ENCODE measurements around the gene IL24. TPM values are rescaled to one million over a fixed set of nuclear protein-coding genes. Genes with fewer than 3 reads are reported as not detected.

Gene IL24
- total RNA-seq, 2 donors from 2014 or later = not detected

DNA sequence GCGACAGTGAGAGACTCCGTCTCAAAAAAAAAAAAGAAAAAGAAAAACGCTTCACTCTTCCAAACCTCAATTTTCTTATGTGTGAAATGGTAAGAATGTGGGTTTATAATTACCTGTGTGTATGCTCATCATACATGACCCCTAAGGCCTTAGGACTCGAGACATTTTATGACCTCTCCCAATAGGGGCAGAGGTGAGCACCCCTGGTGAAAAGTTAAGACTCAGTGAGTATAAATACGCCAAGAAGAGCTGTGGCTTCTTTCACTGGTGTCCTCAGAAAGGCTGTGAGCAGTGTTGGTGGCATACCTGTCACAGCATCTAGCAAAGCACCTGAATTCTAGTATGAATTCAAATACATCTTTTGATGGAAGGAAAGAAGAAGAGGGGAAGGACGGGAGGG, 32.3 kb downstream of the IL24 start:
- Histone ChIP-seq H3K4me3 (no peak overlapping the region), H3K27ac (peak overlapping the region; percentile 19), H3K36me3 (peaks cover 12% of the 10 kb centered on the region), H3K9ac (ENCODE audit: low read depth in 2 of 2, low read length in 2 of 2) (peak overlapping the region in 1 of 2 donors; percentile 64), H3K9me3 (no peaks in the 10 kb centered on the region), H3K4me1 (peaks cover 8% of the 10 kb centered on the region), H3K27me3 (no peaks in the 10 kb centered on the region)
- no peak for DNase-seq
- intact Hi-C loops (cut with DNase I) = no loop called here
- no peak for TF ChIP-seq CTCF (IDR thresholded peaks at IDR 0.05)

- H3K9me3 ChIP-seq = no peaks in the 10 kb centered on the region
- no peak for TF ChIP-seq CTCF (IDR thresholded peaks at IDR 0.05)
- intact Hi-C loops (cut with DNase I) = no loop called here
- H3K27ac ChIP-seq = peak overlapping the region; percentile 19
- H3K4me1 ChIP-seq = peaks cover 5% of the 10 kb centered on the region
- no peaks in the 10 kb centered on the region for H3K27me3 ChIP-seq
- H3K9ac ChIP-seq (ENCODE audit: low read depth in 2 of 2, low read length in 2 of 2) = peak overlapping the region in 1 of 2 donors; percentile 64
- peaks cover 12% of the 10 kb centered on the region for H3K36me3 ChIP-seq
- H3K4me3 ChIP-seq = no peak overlapping the region
- DNase-seq = no peak
Observed at GRCh38 chr1:206930210-206930798, 33.1 kb downstream of the IL24 start.

- Histone ChIP-seq H3K27me3 (no peaks in the 10 kb centered on the region), H3K4me1 (no peaks in the 10 kb centered on the region), H3K9ac (ENCODE audit: low read depth in 2 of 2, low read length in 2 of 2) (peak overlapping the region in 1 of 2 donors; percentile 38), H3K4me3 (no peak overlapping the region), H3K9me3 (no peaks in the 10 kb centered on the region), H3K36me3 (peaks cover 12% of the 10 kb centered on the region), H3K27ac (peak overlapping the region; percentile 19)
- no peak for DNase-seq
- intact Hi-C loops (cut with DNase I) = no loop called here
- no peak for TF ChIP-seq CTCF (IDR thresholded peaks at IDR 0.05)
Observed at GRCh38 chr1:206931709-206932108, 34.5 kb downstream of the IL24 start.

- Histone ChIP-seq H3K36me3 (peaks cover 12% of the 10 kb centered on the region), H3K27me3 (no peaks in the 10 kb centered on the region), H3K27ac (no peak overlapping the region), H3K9me3 (no peaks in the 10 kb centered on the region), H3K4me1 (no peaks in the 10 kb centered on the region), H3K4me3 (no peak overlapping the region), H3K9ac (ENCODE audit: low read depth in 2 of 2, low read length in 2 of 2) (peak overlapping the region; percentile 27 to 38)
- intact Hi-C loops (cut with DNase I) = no loop called here
- DNase-seq = no peak
- no peak for TF ChIP-seq CTCF (IDR thresholded peaks at IDR 0.05)
Observed at GRCh38 chr1:206932177-206932576, 34.9 kb downstream of the IL24 start.

DNA sequence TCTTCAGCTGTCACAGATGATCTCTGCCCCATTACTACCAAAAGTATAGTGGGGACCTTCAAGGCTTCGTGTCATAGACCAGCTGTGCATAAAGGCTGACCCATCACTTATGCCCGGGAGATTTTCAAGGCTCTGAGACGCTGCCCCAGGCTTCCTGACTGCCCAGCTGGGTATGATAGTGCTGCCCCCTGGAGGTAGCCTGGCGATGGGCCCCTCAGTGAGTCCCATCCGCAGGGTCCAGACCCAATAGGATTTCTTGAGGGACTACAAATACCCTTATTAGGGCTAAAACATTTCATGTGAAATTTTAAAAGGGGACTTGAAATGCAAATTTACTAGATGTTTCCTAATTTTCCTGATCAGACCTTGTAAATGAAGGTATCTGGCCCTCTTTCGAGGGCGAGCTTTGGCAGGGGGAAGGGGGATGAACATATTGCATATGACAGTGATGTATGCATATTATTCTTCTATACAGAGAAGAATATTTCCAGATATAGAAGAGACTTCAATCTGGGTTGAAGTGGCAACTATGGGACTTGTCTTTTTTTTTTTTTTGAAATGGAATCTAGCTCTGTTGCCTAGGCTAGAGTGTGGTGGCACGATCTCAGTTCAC, 36.2 kb downstream of the IL24 start:
- no peak overlapping the region for H3K27ac ChIP-seq
- intact Hi-C loops (cut with DNase I) = no loop called here
- H3K9ac ChIP-seq (ENCODE audit: low read depth in 2 of 2, low read length in 2 of 2) = peak overlapping the region in 1 of 2 donors; percentile 21
- no peak for DNase-seq
- no peak overlapping the region for H3K4me3 ChIP-seq
- no peaks in the 10 kb centered on the region for H3K4me1 ChIP-seq
- peak; percentile 75 for TF ChIP-seq CTCF (IDR thresholded peaks at IDR 0.05)
- H3K36me3 ChIP-seq = peaks cover 12% of the 10 kb centered on the region
- H3K27me3 ChIP-seq = no peaks in the 10 kb centered on the region
- H3K9me3 ChIP-seq = no peaks in the 10 kb centered on the region

Data from colonic mucosa (tissue), 4 donors.